Endodermal cell (in vitro differentiated cells): Measurements from ENCODE around the gene KIF26A. TPM values are rescaled to one million over a fixed set of nuclear protein-coding genes. Genes with fewer than 3 reads are reported as not detected.

Experiments used
- DNase-seq: peaks from one replicate; pipeline ENCODE4 v3.0.0-alpha.2; 2017
- H3K27ac ChIP-seq: 2 replicates; pipeline ENCODE4 v1.5.1; 2013; ENCODE audit warnings: mild to moderate bottlenecking, low read depth, low read length, moderate library complexity
- H3K27me3 ChIP-seq: 2 replicates; pipeline ENCODE4 v1.6.1; 2013; ENCODE audit warnings: mild to moderate bottlenecking, low read length, moderate library complexity; ENCODE audit not compliant: insufficient read depth, control insufficient read depth, poor library complexity, severe bottlenecking
- H3K36me3 ChIP-seq: 2 replicates; pipeline ENCODE4 v1.7.0; 2013; ENCODE audit warnings: mild to moderate bottlenecking, low read length, moderate library complexity; ENCODE audit not compliant: control insufficient read depth, insufficient read depth
- H3K4me1 ChIP-seq: one replicate; pipeline ENCODE4 v1.7.0; 2013; ENCODE audit warnings: low read length; ENCODE audit not compliant: control insufficient read depth, insufficient read depth
- H3K4me3 ChIP-seq: 2 replicates; pipeline ENCODE4 v1.5.1; 2013; ENCODE audit warnings: mild to moderate bottlenecking, low read length, moderate library complexity
- H3K9ac ChIP-seq: 2 replicates; pipeline ENCODE4 v1.6.1; 2013; ENCODE audit warnings: mild to moderate bottlenecking, low read length, moderate library complexity; ENCODE audit not compliant: poor library complexity, severe bottlenecking; ENCODE audit errors: extremely low read depth
- H3K9me3 ChIP-seq: 2 replicates; pipeline ENCODE4 v1.6.1; 2013; ENCODE audit warnings: mild to moderate bottlenecking, low read length, moderate library complexity; ENCODE audit not compliant: control insufficient read depth
- H3K27ac Mint-ChIP-seq: 2 replicates; pipeline ENCODE4 v1.8.0; 2020; ENCODE audit warnings: mixed read lengths
- H3K27me3 Mint-ChIP-seq: 2 replicates; pipeline ENCODE4 v1.8.0; 2021; ENCODE audit warnings: mild to moderate bottlenecking, mixed read lengths; ENCODE audit not compliant: insufficient read depth
- H3K36me3 Mint-ChIP-seq: 2 replicates; pipeline ENCODE4 v1.8.0; 2020; ENCODE audit warnings: low read depth, mixed read lengths
- H3K4me1 Mint-ChIP-seq: 2 replicates; pipeline ENCODE4 v1.8.0; 2020; ENCODE audit warnings: mixed read lengths
- H3K4me3 Mint-ChIP-seq: 2 replicates; pipeline ENCODE4 v1.8.0; 2020; ENCODE audit warnings: mild to moderate bottlenecking, moderate library complexity, mixed read lengths
- H3K9me3 Mint-ChIP-seq: 2 replicates; pipeline ENCODE4 v1.8.0; 2020; ENCODE audit warnings: mild to moderate bottlenecking, mixed read lengths
- CTCF ChIP-seq: fragments of 200-600 bp; sonication (generic); conservative IDR thresholded peaks from 2 replicates; pipeline ENCODE4 v1.5.0; 2021; ENCODE audit warnings: antibody characterized with exemption, mild to moderate bottlenecking
- WGBS, 2 experiments: methylation state at CpG; one replicate each; pipeline versions ENCODE4 v1.1.5 to v1.1.7; 2013; ENCODE audit warnings: missing lambda C conversion rate in 2 of 2, mixed read lengths in 1 of 2; ENCODE audit not compliant: insufficient coverage in 1 of 2, insufficient read length in 1 of 2; 5-methylcytosine and 5-hydroxymethylcytosine counted together
- total RNA-seq, 2 donors: library from RNA; stranded (reverse); fragmentation: NEBNext Ultra II Directional in 1 of 2; extraction: Animal tissue kit (Norgen Biotek cat#: 25700) in 1 of 2; gene quantifications; 2 replicates in 1 of 2; 3 replicates in 1 of 2; pipeline ENCODE4 v1.2.1, GENCODE V29; 2021

KIF26A gene
- total RNA-seq, 2 donors from 2014 or later, result 36.7 to 54.8 TPM

DNA sequence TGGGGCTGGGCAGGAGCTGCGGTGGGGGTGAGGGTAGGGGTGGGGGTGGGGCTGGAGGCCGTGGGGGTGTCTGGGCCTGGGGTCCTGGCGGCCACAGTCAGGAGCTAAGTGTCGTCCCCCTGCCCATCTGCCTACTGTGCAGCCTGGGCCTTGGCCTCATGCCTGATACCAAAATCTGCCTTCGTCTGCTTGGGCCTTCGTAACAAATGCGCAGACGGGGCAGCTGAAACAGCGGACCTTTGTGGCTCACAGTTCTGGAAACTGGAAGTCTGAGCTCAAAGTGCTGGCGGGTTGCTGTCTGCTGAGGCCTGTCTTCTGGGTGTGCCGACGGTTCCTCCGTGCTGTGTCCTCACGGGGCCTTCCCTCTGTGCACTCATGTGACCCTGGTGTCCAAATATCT is 61.7 kb downstream of the KIF26A start:
- Mint-ChIP-seq H3K4me3 (no peak overlapping the region), H3K27me3 (peaks cover 2% of the 10 kb centered on the region), H3K36me3 (no peaks in the 10 kb centered on the region), H3K4me1 (peaks cover 4% of the 10 kb centered on the region), H3K9me3 (no peaks in the 10 kb centered on the region), H3K27ac (no peak overlapping the region)
- Histone ChIP-seq H3K27me3 (peaks cover 3% of the 10 kb centered on the region), H3K27ac (no peak overlapping the region), H3K4me3 (no peak overlapping the region), H3K4me1 (no peaks in the 10 kb centered on the region), H3K9me3 (no peaks in the 10 kb centered on the region), H3K9ac (no peak overlapping the region), H3K36me3 (no peaks in the 10 kb centered on the region)
- TF ChIP-seq CTCF, result no peak
- 90 to 92% methylated on average over 12 to 13 of the region's 14 CpGs for WGBS, 2 experiments
- DNase-seq, result no peak

DNA sequence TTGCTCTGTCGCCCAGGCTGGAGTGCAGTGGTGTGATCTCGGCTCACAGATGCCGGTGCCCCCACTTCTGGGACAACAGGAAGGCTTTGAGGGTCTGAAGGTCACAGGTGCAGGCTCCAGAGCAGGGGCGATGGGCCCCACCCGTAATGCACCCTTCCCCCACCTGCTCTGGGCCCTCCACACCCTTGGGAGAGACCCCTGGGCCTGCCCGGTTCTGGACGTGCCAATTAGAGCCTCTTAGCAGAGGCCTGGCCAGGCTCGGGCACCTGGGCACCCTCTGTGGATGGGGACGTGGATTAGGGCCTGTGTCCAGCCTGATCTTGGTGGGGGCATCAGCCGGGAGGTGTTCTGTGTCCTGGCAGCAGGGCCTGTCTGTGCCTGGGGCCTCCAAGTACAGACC is 62.2 kb downstream of the KIF26A start:
- H3K4me1 ChIP-seq, result no peaks in the 10 kb centered on the region
- H3K9me3 ChIP-seq, result no peaks in the 10 kb centered on the region
- no peak for DNase-seq
- H3K27me3 ChIP-seq, result peaks cover 3% of the 10 kb centered on the region
- Mint-ChIP-seq H3K27me3 (peaks cover 2% of the 10 kb centered on the region), H3K4me3 (no peak overlapping the region), H3K27ac (no peak overlapping the region), H3K9me3 (no peaks in the 10 kb centered on the region), H3K4me1 (peaks cover 4% of the 10 kb centered on the region), H3K36me3 (no peaks in the 10 kb centered on the region)
- no peaks in the 10 kb centered on the region for H3K36me3 ChIP-seq
- no peak overlapping the region for H3K27ac ChIP-seq
- TF ChIP-seq CTCF, result no peak
- WGBS, 2 experiments, result 87 to 92% methylated on average over 5 to 10 of the region's 10 CpGs
- no peak overlapping the region for H3K4me3 ChIP-seq
- no peak overlapping the region for H3K9ac ChIP-seq

- Mint-ChIP-seq H3K27ac (no peak overlapping the region), H3K27me3 (peaks cover 2% of the 10 kb centered on the region), H3K4me1 (peaks cover 1% of the 10 kb centered on the region), H3K9me3 (no peaks in the 10 kb centered on the region), H3K4me3 (no peak overlapping the region), H3K36me3 (no peaks in the 10 kb centered on the region)
- H3K36me3 ChIP-seq, result no peaks in the 10 kb centered on the region
- no peaks in the 10 kb centered on the region for H3K9me3 ChIP-seq
- WGBS, 2 experiments, result 94 to 96% methylated on average over 13 of the region's 13 CpGs
- H3K4me3 ChIP-seq, result no peak overlapping the region
- H3K4me1 ChIP-seq, result no peaks in the 10 kb centered on the region
- no peak for DNase-seq
- peaks cover 3% of the 10 kb centered on the region for H3K27me3 ChIP-seq
- no peak overlapping the region for H3K27ac ChIP-seq
- H3K9ac ChIP-seq, result no peak overlapping the region
- TF ChIP-seq CTCF, result no peak
Measured at GRCh38 chr14:104201063-104201462, 62.7 kb downstream of the KIF26A start.
